Lower leg skin (tissue), 3 donors: ENCODE measurements around the gene FBRSL1.

ENCODE experiments used
- POLR2A ChIP-seq, 2 donors: fragments of 450-650 bp; IDR thresholded peaks; one replicate each; pipeline ENCODE4 v1.6.1; 2016 to 2017; ENCODE audit warnings: antibody characterized with exemption in 2 of 2, mild to moderate bottlenecking in 1 of 2, moderate library complexity in 1 of 2
- TF ChIP-seq, protein P1 (sequence below), 3 donors: fragments of 450-650 bp; IDR thresholded peaks; one replicate each; pipeline ENCODE4 v1.5.1; 2016; ENCODE audit warnings: antibody characterized with exemption in 3 of 3, mild to moderate bottlenecking in 3 of 3, moderate library complexity in 2 of 3

DNA sequence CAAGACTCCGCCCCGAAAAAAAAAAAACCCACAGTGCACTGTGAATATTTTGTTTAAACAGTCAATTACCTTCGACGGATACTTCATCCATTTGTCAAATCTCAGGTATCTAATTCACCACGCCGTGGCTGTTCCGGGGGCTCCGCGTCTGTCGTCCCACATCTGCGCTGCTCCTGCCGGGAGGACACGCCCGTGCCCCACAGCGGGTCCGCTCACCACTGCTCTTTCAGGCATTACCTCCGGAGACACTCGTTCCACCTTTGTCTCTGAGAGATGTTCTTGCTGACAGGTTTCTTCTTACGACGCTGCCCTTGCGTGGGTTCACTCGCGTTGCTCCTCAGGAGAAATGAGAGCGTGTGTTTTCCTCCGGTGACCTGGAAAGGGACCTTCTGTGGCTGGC is 46.9 kb upstream of the FBRSL1 start:
- no peak for TF ChIP-seq POLR2A (IDR thresholded peaks at IDR 0.05)
- TF ChIP-seq, protein P1, sequence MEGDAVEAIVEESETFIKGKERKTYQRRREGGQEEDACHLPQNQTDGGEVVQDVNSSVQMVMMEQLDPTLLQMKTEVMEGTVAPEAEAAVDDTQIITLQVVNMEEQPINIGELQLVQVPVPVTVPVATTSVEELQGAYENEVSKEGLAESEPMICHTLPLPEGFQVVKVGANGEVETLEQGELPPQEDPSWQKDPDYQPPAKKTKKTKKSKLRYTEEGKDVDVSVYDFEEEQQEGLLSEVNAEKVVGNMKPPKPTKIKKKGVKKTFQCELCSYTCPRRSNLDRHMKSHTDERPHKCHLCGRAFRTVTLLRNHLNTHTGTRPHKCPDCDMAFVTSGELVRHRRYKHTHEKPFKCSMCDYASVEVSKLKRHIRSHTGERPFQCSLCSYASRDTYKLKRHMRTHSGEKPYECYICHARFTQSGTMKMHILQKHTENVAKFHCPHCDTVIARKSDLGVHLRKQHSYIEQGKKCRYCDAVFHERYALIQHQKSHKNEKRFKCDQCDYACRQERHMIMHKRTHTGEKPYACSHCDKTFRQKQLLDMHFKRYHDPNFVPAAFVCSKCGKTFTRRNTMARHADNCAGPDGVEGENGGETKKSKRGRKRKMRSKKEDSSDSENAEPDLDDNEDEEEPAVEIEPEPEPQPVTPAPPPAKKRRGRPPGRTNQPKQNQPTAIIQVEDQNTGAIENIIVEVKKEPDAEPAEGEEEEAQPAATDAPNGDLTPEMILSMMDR (IDR thresholded peaks at IDR 0.05) = no peak
